CD4-positive, alpha-beta memory T cell (primary cell): ENCODE measurements around the gene TNS1. TPM values are rescaled to one million over a fixed set of nuclear protein-coding genes. Genes with fewer than 3 reads are reported as not detected.

Experiments
- CTCF ChIA-PET: fragments of 350-600 bp; sonication (Branson Sonifier 250); formaldehyde crosslinking; loops from one replicate; lab custom pipeline; 2021; ENCODE audit warnings: inconsistent platforms; ENCODE audit not compliant: partially characterized antibody; lab: Charles Lee
- POLR2A ChIA-PET: fragments of 350-600 bp; sonication (Branson Sonifier 250); formaldehyde crosslinking; loops from one replicate; lab custom pipeline; 2021; ENCODE audit not compliant: partially characterized antibody; lab: Charles Lee
- DNase-seq, 5 donors: peaks; one replicate each; pipeline versions ENCODE4 v3.0.0 to v3.0.0-alpha.2; 2020 to 2022; ENCODE audit warnings: mixed read lengths in 1 of 5
- H3K27ac ChIP-seq: one replicate; pipeline ENCODE4 v1.7.0; 2013; ENCODE audit warnings: low read depth, low read length
- H3K27me3 ChIP-seq: 2 replicates; pipeline ENCODE4 v1.7.0; 2013; ENCODE audit warnings: mild to moderate bottlenecking, low read length, moderate library complexity; ENCODE audit not compliant: insufficient read depth
- H3K36me3 ChIP-seq: 2 replicates; pipeline ENCODE4 v1.7.0; 2013; ENCODE audit warnings: mild to moderate bottlenecking, low read length, moderate library complexity; ENCODE audit not compliant: insufficient read depth
- H3K4me1 ChIP-seq: 2 replicates; pipeline ENCODE4 v1.7.0; 2013; ENCODE audit warnings: mild to moderate bottlenecking, low read length, moderate library complexity; ENCODE audit not compliant: insufficient read depth
- H3K4me3 ChIP-seq, 2 donors: one replicate each; pipeline ENCODE4 v1.7.0; 2013; ENCODE audit warnings: low read length in 2 of 2, mild to moderate bottlenecking in 1 of 2
- H3K9me3 ChIP-seq, 2 donors: one replicate each; pipeline ENCODE4 v1.7.0; 2013; ENCODE audit warnings: low read length in 2 of 2, control low read depth in 1 of 2; ENCODE audit not compliant: control insufficient read depth in 1 of 2
- H3K27ac Mint-ChIP-seq, 7 donors: one replicate each; pipeline ENCODE4 v1.8.0; 2020 to 2021; ENCODE audit warnings: mixed read lengths in 7 of 7, mild to moderate bottlenecking in 6 of 7, inconsistent platforms in 3 of 7, moderate library complexity in 3 of 7
- H3K27me3 Mint-ChIP-seq, 2 donors: one replicate each; pipeline ENCODE4 v1.8.0; 2020 to 2021; ENCODE audit warnings: mixed read lengths in 2 of 2
- H3K36me3 Mint-ChIP-seq, 2 donors: one replicate each; pipeline ENCODE4 v1.8.0; 2020 to 2021; ENCODE audit warnings: mixed read lengths in 2 of 2, inconsistent platforms in 1 of 2, mild to moderate bottlenecking in 1 of 2
- H3K4me1 Mint-ChIP-seq, 4 donors: one replicate each; pipeline ENCODE4 v1.8.0; 2020 to 2021; ENCODE audit warnings: mixed read lengths in 4 of 4, mild to moderate bottlenecking in 1 of 4
- H3K4me3 Mint-ChIP-seq, 8 donors: one replicate each; pipeline ENCODE4 v1.8.0; 2020 to 2021; ENCODE audit warnings: mixed read lengths in 8 of 8, mild to moderate bottlenecking in 7 of 8, moderate library complexity in 6 of 8, inconsistent platforms in 3 of 8
- H3K9me3 Mint-ChIP-seq, 8 donors: one replicate each; pipeline ENCODE4 v1.8.0; 2020 to 2021; ENCODE audit warnings: mixed read lengths in 8 of 8, mild to moderate bottlenecking in 5 of 8, inconsistent platforms in 3 of 8, moderate library complexity in 1 of 8
- intact Hi-C: fragments of 100-400 bp; cut with micrococcal nuclease; formaldehyde crosslinking; loops from one replicate; pipeline ENCODE4 v1.15.1; 2023
- polyA plus RNA-seq, 2 donors: library from polyadenylated mRNA; unstranded; fragments of 300-500 nt; fragmentation: Illumina TruSeq; gene quantifications; one replicate each; pipeline ENCODE4 v1.2.3, GENCODE V29; 2021
- total RNA-seq, 2 experiments: library from RNA; stranded (reverse); gene quantifications; one replicate each; pipeline ENCODE4 v1.2.3, GENCODE V29; 2021

The TNS1 gene
- total and polyA plus RNA-seq, 4 experiments from 2014 or later = 0.78 to 1.2 TPM; not detected in 2

DNA sequence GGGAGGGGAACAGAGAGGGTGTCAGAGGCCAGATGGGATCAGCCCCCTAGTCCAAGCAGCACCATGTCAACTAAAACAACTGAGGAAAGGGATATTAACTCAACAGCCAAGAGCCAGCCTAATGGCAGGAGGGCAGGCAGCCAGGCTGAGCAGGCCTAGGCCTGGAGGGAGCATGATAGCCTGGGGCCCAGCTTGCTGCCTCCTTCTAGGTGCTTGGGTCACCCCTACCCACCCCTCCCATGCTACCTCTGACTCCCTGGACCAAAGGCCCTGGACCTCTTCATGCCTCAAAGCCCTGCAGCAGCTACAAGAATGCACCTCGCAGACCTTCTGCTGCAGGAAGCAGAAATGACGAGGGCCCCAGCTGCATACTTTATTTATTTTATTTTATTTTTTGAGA, 22.1 kb upstream of the TNS1 start:
- DNase-seq = no peak
- Mint-ChIP-seq H3K36me3 (no peaks in the 10 kb centered on the region), H3K9me3 (no peaks in the 10 kb centered on the region), H3K27me3 (no peaks in the 10 kb centered on the region), H3K27ac (no peak overlapping the region), H3K4me3 (no peak overlapping the region), H3K4me1 (no peaks in the 10 kb centered on the region)
- H3K4me1 ChIP-seq = no peaks in the 10 kb centered on the region
- H3K36me3 ChIP-seq = no peaks in the 10 kb centered on the region
- intact Hi-C loops = no loop called here
- no peak overlapping the region for H3K4me3 ChIP-seq
- H3K27me3 ChIP-seq = no peaks in the 10 kb centered on the region
- ChIA-PET POLR2A (no interaction called here), CTCF (no interaction called here)
- H3K27ac ChIP-seq = no peak overlapping the region
- H3K9me3 ChIP-seq = no peaks in the 10 kb centered on the region

DNA sequence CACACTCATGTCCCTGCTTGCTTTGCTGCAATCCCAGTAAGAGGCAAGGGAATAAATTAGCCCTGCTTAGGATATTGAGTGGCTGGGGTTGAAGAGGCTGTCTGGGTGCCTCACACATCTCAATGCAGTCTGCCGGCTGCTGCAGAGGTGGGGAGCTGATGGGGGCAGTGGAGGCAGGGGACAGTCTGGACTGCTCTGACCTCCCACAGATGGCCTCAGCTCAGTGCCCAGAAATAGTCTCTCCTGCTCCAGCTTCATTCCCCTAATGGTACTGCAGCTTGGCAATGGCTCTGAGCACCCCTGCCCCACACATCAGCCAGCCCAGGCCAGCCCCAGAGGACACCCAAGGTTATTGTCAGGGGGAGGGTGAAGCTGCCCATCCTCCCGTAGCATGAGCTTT, 21.5 kb upstream of the TNS1 start:
- Mint-ChIP-seq H3K4me3 (no peak overlapping the region), H3K27ac (no peak overlapping the region), H3K36me3 (no peaks in the 10 kb centered on the region), H3K9me3 (no peaks in the 10 kb centered on the region), H3K4me1 (no peaks in the 10 kb centered on the region), H3K27me3 (peaks cover 0 to 2% of the 10 kb centered on the region in 2 donors)
- POLR2A ChIA-PET = no interaction called here
- no peaks in the 10 kb centered on the region for H3K9me3 ChIP-seq
- H3K4me3 ChIP-seq = no peak overlapping the region
- no peak for DNase-seq
- no peaks in the 10 kb centered on the region for H3K36me3 ChIP-seq
- no peak overlapping the region for H3K27ac ChIP-seq
- H3K27me3 ChIP-seq = no peaks in the 10 kb centered on the region
- CTCF ChIA-PET = interaction anchor here (1.1 to 1.4 kb wide), 2 partner anchors 8 to 35 kb away, joined by 3 read pairs; no protein-coding TSS in a partner anchor
- intact Hi-C loops = no loop called here
- no peaks in the 10 kb centered on the region for H3K4me1 ChIP-seq

DNA sequence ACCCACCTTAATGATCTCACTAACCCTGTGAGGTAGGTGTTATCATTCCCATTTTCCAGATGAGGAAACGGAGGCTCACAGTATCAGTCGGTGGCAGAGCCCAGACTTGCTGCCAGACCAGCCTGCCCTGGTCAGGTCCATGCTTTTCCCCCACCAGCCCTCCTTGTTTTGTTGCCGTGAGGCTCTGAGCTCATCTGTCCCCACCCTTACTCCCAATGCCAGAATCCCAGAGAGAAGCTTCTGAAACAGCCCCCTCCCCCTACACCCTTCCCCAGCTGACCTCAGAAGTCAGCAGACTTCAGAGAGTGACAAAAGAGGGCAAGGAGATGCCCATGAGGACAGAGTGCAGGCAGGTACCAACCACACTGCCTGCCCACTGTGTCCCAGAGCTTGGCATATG, 20.8 kb upstream of the TNS1 start:
- Histone ChIP-seq H3K4me1 (no peaks in the 10 kb centered on the region), H3K4me3 (no peak overlapping the region), H3K27ac (no peak overlapping the region), H3K27me3 (no peaks in the 10 kb centered on the region), H3K36me3 (no peaks in the 10 kb centered on the region), H3K9me3 (no peaks in the 10 kb centered on the region)
- intact Hi-C loops = no loop called here
- no peaks in the 10 kb centered on the region for H3K4me1 Mint-ChIP-seq
- no peaks in the 10 kb centered on the region for H3K36me3 Mint-ChIP-seq
- ChIA-PET POLR2A (no interaction called here), CTCF (interaction anchor here (1.1 to 1.4 kb wide), 2 partner anchors 9 to 34 kb away, joined by 3 read pairs; no protein-coding TSS in a partner anchor)
- no peaks in the 10 kb centered on the region for H3K9me3 Mint-ChIP-seq
- peaks cover 0 to 2% of the 10 kb centered on the region in 2 donors for H3K27me3 Mint-ChIP-seq
- H3K4me3 Mint-ChIP-seq = no peak overlapping the region
- no peak overlapping the region for H3K27ac Mint-ChIP-seq
- no peak for DNase-seq

DNA sequence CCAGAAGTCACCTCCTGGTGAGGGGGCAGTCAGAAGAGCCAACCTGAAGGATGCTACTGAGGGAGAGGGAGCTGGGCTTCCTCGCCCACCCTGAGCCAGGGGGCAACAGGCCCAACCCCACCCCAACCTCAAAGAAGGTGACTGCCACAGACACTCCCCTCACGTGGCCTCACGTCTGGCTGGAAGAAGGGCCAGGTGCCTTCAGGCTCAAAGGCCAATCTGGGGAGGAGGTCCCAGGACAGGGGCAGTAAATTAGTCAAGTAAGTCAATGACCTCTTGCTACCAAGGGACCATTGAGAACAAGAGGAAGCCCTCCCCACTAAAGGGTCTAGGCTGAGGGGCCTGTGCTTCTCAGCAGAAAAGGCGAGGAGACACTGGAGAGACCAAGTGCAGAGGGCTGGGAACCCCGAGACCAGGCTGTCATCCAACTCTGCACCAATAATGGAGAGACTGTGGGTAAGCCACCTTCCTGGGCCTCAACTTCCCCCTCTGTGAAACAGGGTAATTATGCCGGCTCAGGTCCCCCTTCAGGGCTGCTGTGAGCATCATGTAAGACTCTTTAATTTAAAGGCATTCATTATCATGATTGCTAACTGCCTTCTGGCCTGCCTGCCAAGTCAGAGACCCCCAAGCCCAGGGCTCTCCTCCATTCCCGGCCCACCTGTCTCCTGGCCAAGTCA, 20.2 kb upstream of the TNS1 start:
- ChIA-PET CTCF (interaction anchor here (1.1 to 1.4 kb wide), 2 partner anchors 10 to 33 kb away, joined by 3 read pairs; no protein-coding TSS in a partner anchor), POLR2A (no interaction called here)
- intact Hi-C loops = no loop called here
- Mint-ChIP-seq H3K27ac (no peak overlapping the region), H3K4me3 (no peak overlapping the region), H3K27me3 (peaks cover 0 to 2% of the 10 kb centered on the region in 2 donors), H3K4me1 (no peaks in the 10 kb centered on the region), H3K9me3 (no peaks in the 10 kb centered on the region), H3K36me3 (no peaks in the 10 kb centered on the region)
- DNase-seq = no peak
- Histone ChIP-seq H3K27ac (no peak overlapping the region), H3K4me3 (no peak overlapping the region), H3K4me1 (no peaks in the 10 kb centered on the region), H3K36me3 (no peaks in the 10 kb centered on the region), H3K27me3 (no peaks in the 10 kb centered on the region), H3K9me3 (no peaks in the 10 kb centered on the region)

GRCh38 chr2:218022131-218022850, 19.5 kb upstream of the TNS1 start:
- H3K27me3 ChIP-seq = no peaks in the 10 kb centered on the region
- ChIA-PET CTCF (no interaction called here), POLR2A (no interaction called here)
- no peak for DNase-seq
- Mint-ChIP-seq H3K4me1 (no peaks in the 10 kb centered on the region), H3K36me3 (no peaks in the 10 kb centered on the region), H3K9me3 (no peaks in the 10 kb centered on the region), H3K4me3 (no peak overlapping the region), H3K27me3 (peaks cover 0 to 2% of the 10 kb centered on the region in 2 donors), H3K27ac (no peak overlapping the region)
- H3K4me1 ChIP-seq = no peaks in the 10 kb centered on the region
- H3K9me3 ChIP-seq = no peaks in the 10 kb centered on the region
- H3K36me3 ChIP-seq = no peaks in the 10 kb centered on the region
- intact Hi-C loops = no loop called here
- no peak overlapping the region for H3K27ac ChIP-seq
- H3K4me3 ChIP-seq = no peak overlapping the region

DNA sequence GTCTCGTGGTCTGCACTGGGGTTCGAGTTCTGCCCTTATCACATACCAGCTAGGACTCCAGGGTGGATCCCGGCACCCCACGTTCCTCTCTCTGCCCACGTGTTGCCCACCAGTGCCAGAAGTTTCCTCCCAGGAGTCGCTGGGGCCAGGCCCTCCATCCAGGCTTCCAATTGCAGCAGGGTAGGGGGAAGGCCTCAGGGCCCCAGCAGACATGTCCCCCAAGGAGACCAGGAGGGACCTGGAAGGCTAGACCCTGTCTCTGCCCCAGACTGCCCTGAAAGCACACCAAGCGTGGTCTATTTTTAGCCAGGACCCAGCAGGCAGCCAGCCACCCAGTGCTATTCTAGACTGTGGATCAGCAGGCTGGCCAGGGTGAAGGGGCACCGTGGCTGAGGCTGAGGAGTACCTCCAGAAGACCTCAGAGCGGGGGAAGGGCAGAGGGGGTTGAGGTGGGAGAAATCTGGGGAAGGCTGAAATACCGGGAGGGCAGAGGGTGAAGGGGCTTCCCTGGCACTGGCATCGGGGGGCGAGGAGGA, 18.8 kb upstream of the TNS1 start:
- no peaks in the 10 kb centered on the region for H3K27me3 ChIP-seq
- no peak for DNase-seq
- peaks cover 2 to 3% of the 10 kb centered on the region in 2 donors for H3K27me3 Mint-ChIP-seq
- no peaks in the 10 kb centered on the region for H3K36me3 Mint-ChIP-seq
- H3K27ac Mint-ChIP-seq = no peak overlapping the region
- ChIA-PET CTCF (no interaction called here), POLR2A (no interaction called here)
- H3K4me1 Mint-ChIP-seq = no peaks in the 10 kb centered on the region
- no peaks in the 10 kb centered on the region for H3K4me1 ChIP-seq
- no peaks in the 10 kb centered on the region for H3K9me3 Mint-ChIP-seq
- no peak overlapping the region for H3K4me3 Mint-ChIP-seq
- H3K27ac ChIP-seq = no peak overlapping the region
- H3K36me3 ChIP-seq = no peaks in the 10 kb centered on the region
- no peak overlapping the region for H3K4me3 ChIP-seq
- intact Hi-C loops = no loop called here
- H3K9me3 ChIP-seq = no peaks in the 10 kb centered on the region

DNA sequence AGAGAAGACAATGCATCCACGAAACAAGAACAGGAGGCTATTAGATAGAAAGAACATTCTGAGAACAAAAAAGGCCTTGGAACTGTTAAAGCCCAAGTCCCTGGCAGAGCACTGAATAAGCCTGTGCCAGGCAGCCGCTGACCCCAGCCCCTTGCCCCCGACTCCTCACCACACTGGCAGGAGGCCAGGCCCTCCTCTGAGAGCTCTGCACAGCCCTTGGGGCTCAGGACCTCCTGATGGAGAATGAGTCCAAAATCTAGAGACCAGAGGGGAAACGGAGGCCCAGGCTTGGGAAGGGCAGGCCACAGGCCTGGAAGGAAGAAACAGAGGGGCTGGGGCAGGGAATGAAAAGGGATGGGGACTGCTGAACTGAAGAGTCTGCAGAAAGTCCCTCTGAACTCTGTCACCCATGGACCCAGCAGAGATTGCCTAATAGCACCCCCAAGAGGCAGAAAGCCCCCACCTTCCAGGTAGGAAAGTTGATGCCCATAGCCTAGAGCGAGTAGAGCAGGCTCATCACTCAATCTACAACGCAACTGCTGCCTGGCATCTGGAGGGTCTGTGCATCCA, 18.3 kb upstream of the TNS1 start:
- Mint-ChIP-seq H3K4me3 (no peak overlapping the region), H3K4me1 (no peaks in the 10 kb centered on the region), H3K9me3 (no peaks in the 10 kb centered on the region), H3K27me3 (peaks cover 2 to 3% of the 10 kb centered on the region in 2 donors), H3K27ac (no peak overlapping the region), H3K36me3 (no peaks in the 10 kb centered on the region)
- no peaks in the 10 kb centered on the region for H3K9me3 ChIP-seq
- no peak overlapping the region for H3K4me3 ChIP-seq
- CTCF ChIA-PET = no interaction called here
- no peaks in the 10 kb centered on the region for H3K4me1 ChIP-seq
- no peaks in the 10 kb centered on the region for H3K27me3 ChIP-seq
- POLR2A ChIA-PET = no interaction called here
- H3K36me3 ChIP-seq = no peaks in the 10 kb centered on the region
- intact Hi-C loops = no loop called here
- no peak for DNase-seq
- no peak overlapping the region for H3K27ac ChIP-seq
